Mucosa of rectum (tissue), 2 donors: ENCODE results near the gene SEPTIN10.

Source experiments
- H3K27ac ChIP-seq, 2 donors: one replicate each; pipeline ENCODE4 v1.7.0; 2013; ENCODE audit warnings: inconsistent platforms in 2 of 2, low read depth in 2 of 2, low read length in 2 of 2
- H3K27me3 ChIP-seq, 2 donors: one replicate each; pipeline ENCODE4 v1.7.0; 2013; ENCODE audit warnings: low read length in 2 of 2; ENCODE audit not compliant: control insufficient read depth in 2 of 2, insufficient read depth in 2 of 2
- H3K36me3 ChIP-seq, 2 donors: one replicate each; pipeline ENCODE4 v1.7.0; 2013; ENCODE audit warnings: low read length in 2 of 2; ENCODE audit not compliant: control insufficient read depth in 2 of 2, insufficient read depth in 2 of 2
- H3K4me1 ChIP-seq, 2 donors: one replicate each; pipeline ENCODE4 v1.7.0; 2013; ENCODE audit warnings: low read length in 2 of 2, mild to moderate bottlenecking in 1 of 2; ENCODE audit not compliant: control insufficient read depth in 2 of 2, insufficient read depth in 2 of 2
- H3K4me3 ChIP-seq, 2 donors: one replicate each; pipeline ENCODE4 v1.7.0; 2013; ENCODE audit warnings: low read length in 2 of 2
- H3K9ac ChIP-seq, 2 donors: one replicate each; pipeline ENCODE4 v1.7.0; 2013; ENCODE audit warnings: low read length in 2 of 2, low read depth in 1 of 2, mild to moderate bottlenecking in 1 of 2
- H3K9me3 ChIP-seq, 2 donors: one replicate each; pipeline ENCODE4 v1.7.0; 2013; ENCODE audit warnings: low read length in 2 of 2; ENCODE audit not compliant: control insufficient read depth in 2 of 2
- donor health status: healthy.
- donor health status: Normal muscosa, but diverticular disease.

SEPTIN10 gene

DNA sequence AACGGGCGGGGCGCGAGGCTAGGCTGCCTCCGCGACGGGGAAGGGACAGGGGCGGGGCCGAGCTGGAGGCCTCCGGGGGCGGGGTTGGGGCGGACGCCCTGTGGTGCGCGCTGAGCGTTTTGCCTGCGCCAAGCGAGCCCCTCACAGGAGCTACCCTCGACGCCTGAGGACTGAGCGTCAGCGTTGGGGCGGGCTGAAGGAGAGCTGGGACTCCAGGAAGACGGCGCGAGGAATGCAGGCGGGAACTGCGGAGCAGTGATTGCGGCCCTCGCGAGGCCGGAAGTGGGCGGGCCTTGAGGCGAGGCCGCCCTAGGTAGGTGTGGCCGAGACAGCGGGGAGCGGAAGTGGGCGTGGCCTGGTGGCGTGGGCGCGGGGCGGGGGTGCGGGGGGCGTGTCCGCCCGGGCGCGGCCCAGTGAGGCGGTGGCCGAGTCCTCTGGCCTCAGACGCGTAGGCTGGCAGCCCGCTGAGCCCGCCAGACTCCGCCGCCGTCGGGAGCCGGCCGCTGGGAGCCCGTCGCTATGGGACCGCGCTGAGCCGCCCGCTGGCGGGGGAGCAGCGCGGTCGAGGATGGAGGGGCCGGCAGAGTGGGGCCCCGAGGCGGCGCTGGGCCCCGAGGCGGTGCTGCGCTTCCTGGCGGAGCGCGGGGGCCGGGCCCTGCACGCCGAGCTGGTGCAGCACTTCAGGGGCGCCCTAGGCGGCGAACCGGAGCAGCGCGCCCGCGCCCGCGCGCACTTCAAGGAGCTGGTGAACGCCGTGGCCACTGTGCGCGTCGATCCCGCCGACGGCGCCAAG, at the start of gene SEPTIN10, which contains the start of gene SOWAHC:
TSS of gene SEPTIN10 (minus strand) at position 45 of the 793 bp plus-strand sequence. CDS start 139 bp downstream, outside the sequence.
TSS of gene SOWAHC (plus strand) at position 443 of the 793 bp plus-strand sequence. CDS start at position 569, 126 bp downstream.
- Histone ChIP-seq H3K27me3 (no peaks in the 10 kb centered on the region), H3K36me3 (no peaks in the 10 kb centered on the region), H3K9me3 (no peaks in the 10 kb centered on the region), H3K9ac (peak within 1 kb of the TSS; percentile 88 to 94), H3K4me3 (peak within 1 kb of the TSS; percentile 89 to 91), H3K27ac (peak within 1 kb of the TSS; percentile 91 to 95), H3K4me1 (peaks cover 8 to 21% of the 10 kb centered on the region in 2 donors)

- Histone ChIP-seq H3K9ac (no peak overlapping the region), H3K4me3 (no peak overlapping the region), H3K27ac (no peak overlapping the region), H3K36me3 (no peaks in the 10 kb centered on the region), H3K4me1 (no peaks in the 10 kb centered on the region), H3K9me3 (no peaks in the 10 kb centered on the region), H3K27me3 (no peaks in the 10 kb centered on the region)
Measured at GRCh38 chr2:109662889-109663288, 49.1 kb upstream of the SEPTIN10 start.

GRCh38 chr2:109660046-109660860, 46.5 kb upstream of the SEPTIN10 start:
- Histone ChIP-seq H3K27ac (no peak overlapping the region), H3K36me3 (no peaks in the 10 kb centered on the region), H3K9ac (no peak overlapping the region), H3K27me3 (no peaks in the 10 kb centered on the region), H3K9me3 (no peaks in the 10 kb centered on the region), H3K4me1 (no peaks in the 10 kb centered on the region), H3K4me3 (no peak overlapping the region)

DNA sequence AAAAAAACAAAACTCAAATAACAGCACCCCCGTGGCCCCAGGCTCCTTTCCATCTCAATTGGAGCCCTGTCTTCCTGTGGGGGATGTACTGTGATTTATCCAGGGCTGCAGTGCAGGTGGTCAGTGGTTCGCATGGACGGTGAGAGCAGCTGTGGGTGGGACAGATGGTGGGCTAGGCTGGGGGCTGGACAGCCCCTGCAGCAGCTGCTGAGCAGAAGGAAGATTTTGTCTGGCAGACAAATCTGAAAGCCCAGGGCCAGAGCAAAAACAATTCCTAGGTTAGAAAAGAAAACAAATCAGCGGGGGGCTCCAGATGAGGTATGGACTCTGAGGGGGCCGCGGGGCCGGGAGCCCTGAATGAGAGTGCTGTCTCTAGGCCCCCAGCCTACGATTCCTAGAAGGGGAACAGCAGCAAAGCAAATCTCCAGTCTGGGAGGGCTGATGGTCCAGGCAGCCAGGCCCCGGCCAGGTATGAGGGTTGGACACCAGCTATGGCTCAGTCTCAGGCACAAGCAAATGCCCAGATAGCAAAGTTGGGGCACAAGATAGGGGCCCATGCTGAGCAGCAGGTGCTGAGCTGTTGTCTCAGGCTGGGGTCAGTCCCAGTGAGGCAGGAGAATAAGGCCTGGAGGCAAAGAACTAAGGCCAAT, 45.8 kb upstream of the SEPTIN10 start:
- Histone ChIP-seq H3K27me3 (no peaks in the 10 kb centered on the region), H3K36me3 (no peaks in the 10 kb centered on the region), H3K4me3 (no peak overlapping the region), H3K4me1 (no peaks in the 10 kb centered on the region), H3K9ac (no peak overlapping the region), H3K27ac (no peak overlapping the region), H3K9me3 (no peaks in the 10 kb centered on the region)

GRCh38 chr2:109655287-109655686, 41.5 kb upstream of the SEPTIN10 start:
- no peak overlapping the region for H3K9ac ChIP-seq
- no peaks in the 10 kb centered on the region for H3K36me3 ChIP-seq
- H3K4me1 ChIP-seq, result no peaks in the 10 kb centered on the region
- H3K27me3 ChIP-seq, result no peaks in the 10 kb centered on the region
- H3K9me3 ChIP-seq, result no peaks in the 10 kb centered on the region
- H3K27ac ChIP-seq, result no peak overlapping the region
- H3K4me3 ChIP-seq, result no peak overlapping the region

DNA sequence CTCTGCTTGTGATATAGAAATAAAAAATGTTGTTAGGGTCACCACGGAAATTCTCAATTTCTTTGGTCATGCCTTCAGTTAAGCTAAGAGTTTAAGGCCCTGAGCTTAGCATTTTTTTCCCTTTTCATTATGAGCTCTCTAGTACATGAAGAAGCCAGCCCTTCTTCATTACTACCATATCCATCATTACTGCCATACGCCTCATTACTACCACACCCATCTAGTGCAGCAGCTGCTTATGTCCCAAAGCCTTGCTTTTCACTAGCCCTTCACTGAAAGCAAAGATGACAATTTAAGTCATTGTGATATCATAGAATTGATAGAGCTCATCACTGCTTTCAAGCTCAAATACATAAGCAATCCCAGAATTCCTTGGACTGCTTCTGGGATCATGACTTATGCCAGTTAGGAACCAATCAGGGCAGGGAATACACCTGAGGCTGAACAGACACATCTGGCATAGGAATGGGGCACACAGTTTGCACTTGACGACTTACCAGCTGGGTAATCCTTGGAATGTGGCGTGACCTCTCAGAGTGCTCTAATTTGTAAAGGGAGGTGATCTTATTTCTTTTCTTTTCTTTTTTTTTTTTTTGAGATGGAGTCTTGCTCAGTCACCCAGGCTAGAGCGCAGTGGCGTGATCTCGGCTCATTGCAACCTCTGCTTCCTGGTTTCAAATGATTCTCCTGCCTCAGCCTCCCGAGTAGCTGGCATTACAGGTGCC, 40.7 kb upstream of the SEPTIN10 start:
- Histone ChIP-seq H3K36me3 (no peaks in the 10 kb centered on the region), H3K4me1 (no peaks in the 10 kb centered on the region), H3K4me3 (no peak overlapping the region), H3K9ac (no peak overlapping the region), H3K27ac (no peak overlapping the region), H3K9me3 (no peaks in the 10 kb centered on the region), H3K27me3 (no peaks in the 10 kb centered on the region)

DNA sequence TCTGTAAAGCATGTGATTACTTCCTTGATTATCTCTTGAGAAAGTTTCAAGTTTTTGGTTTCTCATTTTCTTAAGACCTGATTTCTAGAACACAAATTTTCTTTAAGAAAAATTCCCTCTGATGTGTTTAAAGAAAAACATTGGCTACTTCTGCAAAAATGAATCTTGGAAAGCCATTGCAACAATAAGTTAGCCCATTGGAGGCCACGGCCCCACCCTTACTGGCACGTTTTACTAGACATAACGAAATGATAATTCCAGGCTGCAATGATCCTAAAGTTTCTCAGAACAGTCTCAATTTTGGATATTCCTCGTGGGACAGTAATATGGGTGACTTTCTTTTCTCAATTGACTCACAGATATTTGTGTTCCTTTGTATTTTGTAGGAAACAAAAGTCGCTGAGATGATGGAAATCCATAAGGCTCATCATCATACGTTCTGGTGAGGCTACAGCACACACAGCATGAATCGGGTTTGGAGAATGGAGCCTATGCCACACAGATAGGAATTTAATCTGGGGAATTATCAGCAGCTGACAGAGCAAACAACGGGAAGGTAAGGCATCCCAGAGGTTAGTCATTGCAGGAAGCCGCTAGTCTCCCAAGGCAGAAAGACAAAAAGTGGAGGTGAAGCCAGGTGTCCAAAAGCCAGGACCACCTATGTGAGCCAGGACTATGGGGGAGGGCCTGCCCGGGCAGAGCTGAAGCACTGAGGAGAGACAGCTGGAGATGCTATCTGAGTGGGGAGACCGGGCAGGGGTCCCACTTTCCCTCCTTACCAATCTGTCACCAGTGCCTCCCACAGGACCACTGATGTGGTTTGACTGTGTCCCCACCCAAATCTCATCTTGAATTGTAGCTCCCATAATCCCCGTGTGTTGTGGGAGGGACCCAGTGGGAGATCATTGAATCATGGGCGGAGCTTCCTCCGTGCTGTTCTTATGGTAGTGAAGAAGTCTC, 36.2 kb upstream of the SEPTIN10 start:
- H3K36me3 ChIP-seq, result no peaks in the 10 kb centered on the region
- no peaks in the 10 kb centered on the region for H3K9me3 ChIP-seq
- peaks cover 4 to 6% of the 10 kb centered on the region in 2 donors for H3K4me1 ChIP-seq
- H3K27ac ChIP-seq, result no peak overlapping the region
- no peaks in the 10 kb centered on the region for H3K27me3 ChIP-seq
- H3K9ac ChIP-seq, result no peak overlapping the region
- no peak overlapping the region for H3K4me3 ChIP-seq

DNA sequence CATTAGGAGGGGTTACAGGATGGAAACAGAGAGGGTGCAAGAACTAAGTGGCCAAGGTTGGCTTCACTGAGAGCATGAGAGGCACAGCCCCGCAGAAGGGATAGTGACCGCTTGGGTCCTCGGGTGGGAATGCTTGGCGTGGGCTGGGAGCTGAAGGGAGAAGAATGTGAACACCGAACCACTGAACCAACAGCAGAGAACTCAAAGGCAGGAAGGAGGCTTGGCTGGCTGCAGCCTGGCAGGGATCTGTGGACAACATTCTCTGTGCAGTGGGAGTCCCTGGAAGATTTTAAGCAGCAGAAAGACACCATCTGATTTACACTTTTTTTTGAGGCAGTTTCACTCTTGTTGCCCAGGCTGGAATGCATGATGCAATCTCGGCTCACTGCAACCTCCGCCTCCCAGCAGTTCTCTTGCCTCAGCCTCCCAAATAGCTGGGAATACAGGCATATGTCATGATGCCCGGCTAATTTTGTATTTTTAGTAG, 34.3 kb upstream of the SEPTIN10 start:
- Histone ChIP-seq H3K27me3 (no peaks in the 10 kb centered on the region), H3K4me3 (no peak overlapping the region), H3K27ac (no peak overlapping the region), H3K4me1 (peaks cover 10 to 15% of the 10 kb centered on the region in 2 donors), H3K9ac (no peak overlapping the region), H3K36me3 (no peaks in the 10 kb centered on the region), H3K9me3 (no peaks in the 10 kb centered on the region)

DNA sequence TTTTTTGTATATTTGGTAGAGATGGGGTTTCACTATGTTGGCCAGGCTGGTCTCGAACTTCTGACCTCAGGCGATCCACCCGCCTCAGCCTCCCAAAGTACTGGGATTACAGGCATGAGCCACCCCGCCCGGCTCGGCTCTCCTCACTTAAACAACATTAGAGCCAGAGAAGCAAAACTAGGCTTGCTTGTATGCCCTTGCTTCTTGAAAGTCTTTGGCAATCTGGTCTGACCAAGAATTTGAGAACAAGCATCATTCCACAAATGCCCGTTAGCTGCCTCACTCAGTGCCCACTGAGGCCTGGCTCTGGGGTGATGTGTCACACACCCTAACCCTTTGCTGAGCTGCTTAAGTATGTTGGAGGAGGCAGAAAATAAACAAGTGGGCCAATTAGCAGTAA, 33.9 kb upstream of the SEPTIN10 start:
- no peak overlapping the region for H3K4me3 ChIP-seq
- H3K36me3 ChIP-seq, result no peaks in the 10 kb centered on the region
- H3K27ac ChIP-seq, result no peak overlapping the region
- no peaks in the 10 kb centered on the region for H3K27me3 ChIP-seq
- H3K9ac ChIP-seq, result no peak overlapping the region
- peaks cover 10 to 15% of the 10 kb centered on the region in 2 donors for H3K4me1 ChIP-seq
- H3K9me3 ChIP-seq, result no peaks in the 10 kb centered on the region
